Sigmoid colon (tissue), 4 donors: ENCODE results near the gene MYO9A.

Experiments used
- CTCF ChIP-seq, 4 experiments: fragments of 450-650 bp in 3 of 4; fragments of 200-600 bp in 1 of 4; IDR thresholded peaks; one replicate each; pipeline ENCODE4 v1.5.1; 2016 to 2019; ENCODE audit warnings: antibody characterized with exemption in 4 of 4, mild to moderate bottlenecking in 3 of 4, moderate library complexity in 2 of 4
- POLR2A ChIP-seq, 2 donors: fragments of 450-650 bp; IDR thresholded peaks; one replicate each; pipeline ENCODE4 v1.6.1; 2016; ENCODE audit warnings: antibody characterized with exemption in 2 of 2, mild to moderate bottlenecking in 2 of 2, moderate library complexity in 2 of 2
- POLR2AphosphoS5 ChIP-seq, 4 donors: sonication (generic); formaldehyde crosslinking; IDR thresholded peaks; one replicate each; pipeline ENCODE4 v1.6.1; 2017; ENCODE audit warnings: antibody characterized with exemption in 4 of 4

- no peak for TF ChIP-seq POLR2AphosphoS5 (IDR thresholded peaks at IDR 0.05)
- no peak for TF ChIP-seq CTCF (IDR thresholded peaks at IDR 0.05)
- TF ChIP-seq POLR2A (IDR thresholded peaks at IDR 0.05) = no peak
These were observed 294.9 kb downstream of the MYO9A start for GRCh38 chr15:71822890-71823630.
